MV-4-11 (cell line): ENCODE results near the gene CST11.
"Not testable (repeated sequence)": the region's sequence is repeated elsewhere in the genome, so short reads cannot be mapped to it uniquely, and the experiment has no call there.

Source experiments
- DNase-seq: peaks from one replicate; lab custom pipeline; 2025; lab: John Stamatoyannopoulos, UW

CST11 gene, protein sequence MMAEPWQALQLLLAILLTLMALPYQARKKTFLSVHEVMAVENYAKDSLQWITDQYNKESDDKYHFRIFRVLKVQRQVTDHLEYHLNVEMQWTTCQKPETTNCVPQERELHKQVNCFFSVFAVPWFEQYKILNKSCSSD

GRCh38 chr20:23452776-23453175 lies at the start of gene CST11:
Gene CST11 (minus strand): TSS chr20:23452876. CDS start chr20:23452811, 65 bp downstream.
- DNase-seq = no peak

DNA sequence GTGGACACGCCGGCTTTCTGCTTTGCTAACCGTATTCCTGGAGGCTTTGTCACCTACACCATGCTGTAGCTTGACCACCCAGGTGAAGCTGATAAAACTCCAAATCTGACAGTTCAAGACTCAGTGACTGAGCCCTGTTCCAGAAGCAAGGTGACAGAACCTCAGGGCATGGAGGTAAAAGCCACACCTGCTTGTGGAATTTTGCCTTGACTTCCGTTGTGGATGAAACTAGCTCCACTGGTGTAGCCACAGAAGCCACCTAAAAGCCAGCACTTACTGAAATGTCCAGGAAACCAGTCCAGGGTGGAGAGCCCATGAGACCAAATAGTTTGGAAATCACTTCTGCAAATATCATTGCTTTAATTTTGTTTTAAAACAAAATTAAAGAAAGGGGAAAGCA lies 49.2 kb upstream of the CST11 start:
- DNase-seq = no peak

DNA sequence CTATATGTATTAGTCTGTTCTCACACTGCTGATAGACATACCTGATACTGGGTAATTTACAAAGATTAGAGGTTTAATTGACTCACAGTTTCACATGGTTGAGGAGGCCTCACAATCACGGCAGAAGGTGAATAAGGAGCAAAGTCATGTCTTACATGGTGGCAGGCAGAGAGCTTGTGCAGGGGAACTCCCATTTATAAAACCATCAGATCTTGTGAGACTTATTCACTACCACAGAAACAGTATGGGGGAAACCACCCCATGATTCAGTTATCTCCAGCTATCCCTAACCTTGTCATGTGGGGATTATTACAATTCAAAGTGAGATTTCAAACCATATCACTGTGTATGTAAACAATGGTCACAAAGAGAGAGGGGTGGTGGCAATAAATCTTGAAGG lies 44.9 kb upstream of the CST11 start:
- DNase-seq = no peak

DNA sequence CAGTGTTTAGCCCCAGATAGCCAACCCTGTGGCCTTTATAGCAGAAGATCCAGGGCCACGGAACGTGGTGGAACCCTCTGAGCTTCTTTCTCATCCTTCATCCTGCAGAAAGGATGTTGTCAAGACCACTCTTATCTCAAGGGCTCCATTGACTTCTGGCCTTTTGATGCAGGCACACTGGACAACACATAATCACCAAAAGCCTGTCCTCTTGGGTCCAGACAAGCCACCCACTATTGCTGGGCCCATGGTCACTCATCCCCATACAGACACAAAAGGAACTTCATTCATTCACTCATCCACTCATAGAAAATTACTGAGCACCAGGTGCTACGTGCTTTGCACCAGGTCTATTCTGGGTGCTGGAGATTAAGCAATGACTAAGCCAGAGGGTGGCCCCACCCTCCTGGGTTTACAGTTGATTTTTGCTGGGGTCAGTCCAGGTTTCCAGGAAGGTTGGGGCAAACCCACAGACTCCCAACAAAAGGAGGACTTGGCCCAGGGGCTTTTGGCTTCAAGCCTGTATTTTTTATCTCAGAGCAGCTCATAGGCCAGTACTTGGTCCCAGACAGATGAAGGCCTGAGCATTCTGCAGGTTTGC lies 40.6 kb upstream of the CST11 start:
- no peak for DNase-seq

GRCh38 chr20:23492292-23492691 lies 39.6 kb upstream of the CST11 start:
- no peak for DNase-seq

- DNase-seq = no peak
These were observed 38.1 kb upstream of the CST11 start, which contains the start of gene CST8 for GRCh38 chr20:23490817-23491216. Gene CST8 (plus strand): TSS chr20:23491117. CDS start chr20:23491668, 551 bp downstream.

DNA sequence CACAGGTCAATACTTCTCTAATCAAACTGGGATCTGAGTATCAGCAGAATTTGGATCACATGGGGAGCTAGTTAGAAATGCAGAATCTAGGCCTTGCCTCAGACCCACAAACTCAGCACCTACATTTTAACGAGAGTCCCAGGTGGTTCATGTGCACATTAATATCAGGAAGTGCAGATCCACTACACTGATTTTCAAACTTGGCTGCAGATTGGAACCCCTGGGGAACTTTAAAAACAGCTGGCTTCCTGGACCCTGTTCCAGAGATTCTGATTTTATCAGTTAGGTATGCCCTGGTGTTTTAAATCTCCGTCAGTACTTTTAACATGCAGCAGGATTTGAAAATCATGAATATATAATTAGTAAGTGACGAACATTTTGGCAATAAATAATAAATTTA lies 36.3 kb upstream of the CST11 start:
- DNase-seq = no peak

DNA sequence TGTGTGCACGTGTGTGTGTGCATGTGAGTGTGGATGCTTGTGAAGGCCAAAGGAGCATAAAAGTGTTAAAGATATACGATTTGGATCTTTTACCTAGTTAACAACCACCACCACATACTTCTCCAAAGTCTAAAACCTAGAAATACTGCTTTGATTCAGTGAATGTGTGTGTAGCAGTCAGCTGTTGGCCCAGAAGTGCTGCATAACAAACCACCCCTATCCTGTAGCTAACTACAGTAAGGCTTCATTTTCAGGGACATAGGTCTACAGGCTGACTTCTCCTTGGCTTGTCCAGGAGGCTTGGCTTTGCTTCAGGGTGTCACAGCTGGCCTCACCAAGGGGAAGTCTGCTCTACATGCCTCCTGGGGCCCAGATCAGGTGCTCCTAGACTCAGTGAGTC lies 35.8 kb upstream of the CST11 start:
- no peak for DNase-seq

DNA sequence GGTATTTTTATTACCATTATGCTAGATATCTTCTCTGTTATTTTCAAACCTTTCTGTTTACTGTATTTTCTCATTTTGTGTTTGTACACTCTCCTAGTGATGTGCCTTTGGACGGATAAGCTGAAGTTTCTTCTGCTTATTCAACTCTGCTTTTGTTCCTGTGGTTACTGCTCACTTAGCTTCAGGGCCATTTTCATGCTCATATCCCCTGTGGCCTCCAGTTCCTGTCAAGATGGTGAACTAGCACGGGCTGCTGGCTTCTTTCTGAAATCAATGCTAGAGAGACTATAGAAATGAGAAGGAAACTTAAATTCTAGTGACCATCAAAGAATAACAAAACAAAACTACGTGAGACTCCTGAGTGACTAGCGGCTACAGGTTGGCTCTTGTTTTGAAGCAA lies 31.4 kb upstream of the CST11 start:
- no peak for DNase-seq

DNA sequence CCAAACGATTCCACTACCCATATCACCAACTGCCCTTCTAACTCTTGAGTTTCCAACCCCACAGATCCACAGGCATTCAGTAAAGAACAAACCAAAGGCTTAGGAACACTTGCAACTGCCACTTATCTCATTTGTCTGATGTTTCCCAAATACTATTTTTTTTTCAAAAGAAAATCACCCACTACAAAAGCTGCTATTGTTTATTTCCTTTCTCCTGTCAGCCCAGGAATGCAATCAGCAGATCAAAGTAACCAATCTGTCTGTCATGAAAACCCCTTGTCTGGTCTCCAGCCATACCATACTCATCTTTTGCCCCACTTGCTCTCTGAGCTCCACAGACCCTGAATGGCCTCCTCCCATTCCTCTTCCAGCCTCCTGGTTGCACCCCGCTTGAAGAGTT lies 29.5 kb upstream of the CST11 start:
- DNase-seq = no peak

DNA sequence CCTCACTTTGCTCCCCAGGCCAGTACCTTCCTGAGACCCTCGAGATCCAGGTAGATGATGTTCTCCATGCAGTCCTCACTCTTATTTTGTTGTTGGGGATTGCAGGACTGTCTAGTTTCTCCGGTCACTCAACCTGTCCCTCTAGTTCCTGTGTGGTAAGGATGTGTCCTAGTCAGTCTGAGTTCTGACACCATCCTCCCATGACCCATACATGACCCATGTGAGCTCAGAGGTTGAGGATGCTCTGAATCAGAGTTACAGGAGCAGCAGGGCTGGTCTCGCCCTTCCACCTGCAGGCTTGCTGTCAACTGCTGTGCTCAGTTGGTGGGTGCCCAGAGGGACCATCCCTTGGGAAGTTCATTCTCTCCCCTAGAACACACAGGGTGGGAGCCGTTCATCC lies 26.4 kb upstream of the CST11 start:
- DNase-seq = no peak

- DNase-seq = no peak
These were observed 24.5 kb upstream of the CST11 start for GRCh38 chr20:23477223-23477622.

DNA sequence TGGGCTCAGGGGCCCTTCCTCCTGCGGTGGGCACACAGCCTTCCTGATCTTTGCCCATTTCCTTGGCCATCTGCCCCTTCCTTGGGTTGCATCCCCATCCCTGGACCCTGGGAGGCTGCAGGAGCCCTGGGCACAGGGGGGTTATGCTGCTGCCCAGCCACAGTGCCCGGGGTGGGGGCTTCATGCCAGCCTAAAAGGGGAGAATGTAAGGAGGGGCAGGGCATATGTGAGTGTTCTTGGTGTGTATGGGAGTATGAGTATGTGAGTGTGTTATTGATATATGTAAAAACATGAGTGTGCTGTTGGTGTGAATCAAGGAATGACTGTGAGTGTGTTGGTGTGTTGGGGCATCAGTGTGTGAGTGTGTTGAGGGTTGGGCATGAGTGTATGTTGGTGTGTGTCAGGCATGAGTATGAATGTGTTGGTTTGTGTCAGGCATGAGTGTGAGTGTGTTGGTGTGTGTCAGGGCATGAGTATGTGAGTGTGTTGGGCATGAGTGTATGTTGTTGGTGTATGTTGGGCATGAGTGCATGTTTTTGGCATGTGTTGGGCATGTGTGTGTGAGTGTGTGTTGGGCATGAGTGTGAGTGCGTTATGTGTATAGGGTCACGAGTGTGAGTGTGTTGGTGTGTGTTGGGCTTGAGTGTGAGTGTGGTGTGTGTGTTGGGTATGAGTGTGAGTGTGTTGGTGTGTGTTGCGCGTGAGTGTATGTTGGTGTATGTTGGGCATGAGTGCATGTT lies 23.5 kb upstream of the CST11 start:
- DNase-seq = no peak

GRCh38 chr20:23475395-23475794 lies 22.7 kb upstream of the CST11 start:
- no peak for DNase-seq

DNA sequence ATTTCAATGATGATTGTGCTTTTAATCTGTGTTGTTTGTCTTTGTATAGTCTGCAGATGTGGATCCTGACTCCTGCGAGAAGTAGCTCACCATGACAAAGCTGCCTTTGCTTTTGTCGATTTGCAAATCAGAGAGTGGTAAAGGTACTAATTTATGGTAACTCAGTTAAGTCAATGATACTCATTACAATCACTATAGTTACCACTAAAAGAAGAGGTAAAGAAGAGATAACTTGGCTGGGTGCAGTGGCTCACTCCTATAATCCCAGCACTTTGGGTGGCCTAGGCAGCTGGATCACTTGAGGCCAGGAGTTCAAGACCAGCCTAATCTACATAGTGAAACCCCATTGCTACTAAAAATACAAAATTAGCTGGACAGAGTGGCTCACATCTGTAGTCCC lies 20.6 kb upstream of the CST11 start:
- not testable (repeated sequence) for DNase-seq

GRCh38 chr20:23472306-23472705 lies 19.6 kb upstream of the CST11 start:
- not testable (repeated sequence) for DNase-seq

- DNase-seq = not testable (repeated sequence)
These were observed 14.3 kb upstream of the CST11 start for GRCh38 chr20:23466961-23467360.

DNA sequence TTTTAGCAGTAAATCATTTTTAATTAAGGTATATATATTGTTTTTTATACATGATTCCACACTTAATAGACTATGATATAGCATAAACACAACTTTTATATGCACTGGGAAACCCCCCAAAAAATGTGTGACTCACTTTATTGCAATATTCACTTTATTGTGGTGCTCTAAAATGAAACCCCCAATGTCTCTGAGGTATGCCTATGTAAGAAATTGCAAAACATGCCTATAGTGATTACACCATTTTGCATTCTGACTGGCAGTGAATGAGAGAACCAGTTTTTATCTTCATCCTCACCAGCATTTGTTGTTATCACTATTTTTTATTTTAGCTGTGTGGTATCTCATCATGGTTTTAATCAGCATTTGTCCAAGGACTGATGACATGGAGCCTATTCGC lies 8.5 kb upstream of the CST11 start:
- no peak for DNase-seq

- DNase-seq = peak; percentile 48
These were observed 6.9 kb upstream of the CST11 start for GRCh38 chr20:23459461-23460150.

DNA sequence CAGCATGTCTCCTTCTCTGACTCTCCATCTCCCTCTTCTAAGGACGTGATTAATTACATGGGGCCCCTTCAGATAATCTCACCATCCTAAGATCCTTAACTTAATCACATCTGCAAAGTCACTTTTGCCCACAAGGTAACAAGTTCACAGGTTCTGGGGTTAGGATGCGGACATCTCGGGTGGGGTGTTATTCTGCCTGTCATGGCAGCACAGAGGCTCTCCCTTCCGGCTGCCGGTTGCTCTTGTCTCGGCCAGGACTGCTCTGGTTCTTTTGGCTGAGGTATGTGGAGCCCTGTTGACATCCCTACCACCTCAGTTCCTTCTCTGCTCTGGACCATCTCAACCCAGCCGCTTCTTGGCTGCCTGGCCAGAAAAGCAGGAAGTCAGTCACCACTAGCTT lies 4.2 kb upstream of the CST11 start:
- no peak for DNase-seq

DNA sequence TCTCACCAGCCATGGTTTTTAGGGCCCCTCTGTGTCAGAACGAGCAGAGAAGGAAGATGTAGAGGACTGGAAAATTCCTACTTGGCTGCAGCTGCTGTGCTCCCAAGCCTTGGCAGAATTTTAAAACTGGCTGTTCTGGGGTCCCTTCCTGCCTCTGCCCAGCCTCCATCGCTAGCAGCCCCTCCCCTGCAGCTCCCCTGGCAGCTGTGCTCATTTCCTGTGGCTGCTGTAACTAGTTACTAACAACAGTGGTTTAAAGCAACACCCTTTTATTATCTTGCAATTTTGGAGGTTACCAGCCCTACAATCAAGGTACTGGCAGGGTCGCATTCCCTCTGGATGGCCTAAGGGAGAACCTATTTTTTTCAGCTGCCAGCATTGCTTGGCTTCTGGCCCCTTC lies 3.7 kb upstream of the CST11 start:
- no peak for DNase-seq

- DNase-seq = no peak
These were observed 3.0 kb upstream of the CST11 start for GRCh38 chr20:23455639-23456038.

DNA sequence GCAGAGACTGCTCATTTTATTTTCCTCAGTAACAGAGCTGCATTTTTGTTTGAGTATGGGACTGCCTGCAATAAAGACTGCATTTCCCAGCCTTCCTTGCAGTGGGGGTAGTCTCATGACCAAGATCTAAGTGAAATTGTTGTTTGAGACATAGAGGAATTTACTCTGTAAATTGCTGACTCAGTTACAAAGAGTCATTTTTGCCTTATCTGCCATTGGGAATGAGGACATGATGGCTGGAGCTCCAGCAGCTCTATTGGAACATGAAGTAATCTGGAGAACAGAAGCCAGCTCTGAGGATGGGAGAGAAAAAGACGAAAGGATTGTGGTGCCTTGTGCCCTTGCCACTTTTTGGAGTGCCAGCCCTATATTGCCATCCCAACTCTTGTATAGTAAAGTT lies 2.1 kb upstream of the CST11 start:
- no peak for DNase-seq
